Gastrocnemius medialis (tissue), 4 donors: ENCODE data around the gene PLRG1.

Experiments
- CTCF ChIP-seq, 5 experiments: fragments of 450-650 bp in 3 of 5; fragments of 200-600 bp in 2 of 5; sonication (generic) in 2 of 5; IDR thresholded peaks in 4 of 5; conservative IDR thresholded peaks in 1 of 5; 1 replicate in 4 of 5; 2 replicates in 1 of 5; pipeline ENCODE4 v1.5.1; 2016 to 2019; ENCODE audit warnings: antibody characterized with exemption in 5 of 5, mild to moderate bottlenecking in 3 of 5, moderate library complexity in 3 of 5
- POLR2A ChIP-seq, 2 donors: fragments of 450-650 bp; IDR thresholded peaks; one replicate each; pipeline ENCODE4 v1.6.1; 2017; ENCODE audit warnings: antibody characterized with exemption in 2 of 2, mild to moderate bottlenecking in 2 of 2, moderate library complexity in 2 of 2

GRCh38 chr4:154586296-154587033, 36.3 kb upstream of the PLRG1 start:
- TF ChIP-seq CTCF (IDR thresholded peaks at IDR 0.05 in 4 of 5, conservative IDR thresholded peaks at IDR 0.05 in 1 of 5) (no peak), POLR2A (IDR thresholded peaks at IDR 0.05) (no peak)
